Head of caudate nucleus (tissue), 42 donors: Measurements from ENCODE around the gene CEP72.
A peak's percentile ranks its signal among the peaks of the same experiment; 100 is the strongest.

Source experiments
- DNase-seq, 42 donors: peaks; one replicate each; pipeline versions ENCODE4 v3.0.0 to v3.0.0-alpha.2; 2020 to 2021; ENCODE audit warnings: mixed read lengths in 7 of 42
- intact Hi-C: fragments of 100-400 bp; cut with DNase I; formaldehyde crosslinking; loops from one replicate; pipeline ENCODE4 v1.15.0; 2022

The CEP72 gene

GRCh38 chr5:642481-642880 is 30.3 kb downstream of the CEP72 start:
- intact Hi-C loops: no loop called here

GRCh38 chr5:643351-643801 is 31.2 kb downstream of the CEP72 start:
- peak in 2 of 42 donors; percentile 2 to 21 for DNase-seq
- intact Hi-C loops: no loop called here

More at GRCh38 chr5:642481-642880, 30.3 kb downstream of the CEP72 start:
- peak in 1 of 42 donors; percentile 26 for DNase-seq

DNA sequence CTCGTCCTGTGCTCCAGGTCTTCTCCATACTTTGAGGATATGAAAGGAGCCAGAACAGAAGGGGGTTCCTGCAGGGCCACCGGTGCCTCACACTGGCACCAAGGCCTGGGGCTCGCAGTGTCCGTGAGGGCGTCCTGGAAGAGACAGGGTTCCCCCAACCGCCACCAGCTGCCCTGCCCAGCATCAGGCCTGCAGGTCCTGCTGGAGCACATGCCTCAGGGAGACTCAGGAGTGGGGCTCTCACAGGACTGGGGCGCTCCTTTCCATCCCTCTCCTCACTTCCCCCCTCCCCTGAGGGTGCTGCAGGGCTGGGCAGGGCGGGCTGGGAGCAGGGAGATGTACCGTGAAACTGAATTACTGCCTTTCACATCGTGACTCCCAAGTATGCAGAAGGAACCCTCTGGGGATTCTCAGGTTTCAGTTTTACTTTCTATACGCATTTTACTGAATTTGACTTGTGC is 31.7 kb downstream of the CEP72 start:
- peak in 2 of 42 donors; percentile 8 to 24 for DNase-seq
- intact Hi-C loops: no loop called here

GRCh38 chr5:644509-644908 is 32.4 kb downstream of the CEP72 start:
- intact Hi-C loops: no loop called here
- peak in 2 of 42 donors; percentile 8 to 20 for DNase-seq

DNA sequence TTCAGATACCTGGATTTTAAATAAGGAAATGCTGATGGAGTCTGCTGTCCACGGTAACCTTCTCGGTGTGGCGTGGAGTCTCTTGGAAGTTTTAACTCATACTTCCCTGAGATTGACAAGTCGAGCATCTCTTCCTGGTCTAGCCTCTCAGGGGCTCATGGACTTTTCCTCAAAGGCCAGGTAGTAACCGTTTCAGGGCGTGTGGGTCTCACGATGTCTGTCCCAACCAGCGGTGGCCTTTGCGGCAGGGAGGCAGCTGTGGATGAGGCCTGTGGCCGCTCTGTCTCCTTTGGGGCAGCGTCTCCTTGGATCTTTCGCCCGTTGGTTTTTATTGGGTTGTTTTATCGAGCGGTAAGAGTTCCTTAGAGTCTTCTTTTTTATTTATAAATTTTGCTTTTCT is 32.8 kb downstream of the CEP72 start:
- intact Hi-C loops: no loop called here
- DNase-seq: peak in 2 of 42 donors; percentile 3 to 12

DNA sequence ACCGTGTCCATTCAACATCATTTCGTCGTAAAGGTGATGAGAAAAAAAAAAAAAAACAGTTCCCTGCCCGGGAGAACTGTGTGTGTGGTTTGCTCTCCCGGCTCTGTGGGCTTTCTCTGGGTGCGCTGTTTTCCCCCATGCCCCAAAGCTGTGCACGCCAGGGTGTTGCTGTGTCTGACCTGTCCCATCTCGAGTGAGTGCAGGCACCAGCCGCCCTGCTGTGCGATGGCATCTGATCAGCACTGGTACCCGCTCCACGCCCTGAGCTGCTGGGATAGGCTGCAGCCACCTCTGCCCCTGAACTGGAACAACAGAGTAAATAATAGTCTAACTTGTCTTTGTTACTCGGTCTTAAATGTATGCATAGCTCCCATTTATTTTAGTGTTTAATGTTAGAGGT is 33.3 kb downstream of the CEP72 start:
- intact Hi-C loops: no loop called here
- DNase-seq: peak in 2 of 42 donors; percentile 3 to 39

DNA sequence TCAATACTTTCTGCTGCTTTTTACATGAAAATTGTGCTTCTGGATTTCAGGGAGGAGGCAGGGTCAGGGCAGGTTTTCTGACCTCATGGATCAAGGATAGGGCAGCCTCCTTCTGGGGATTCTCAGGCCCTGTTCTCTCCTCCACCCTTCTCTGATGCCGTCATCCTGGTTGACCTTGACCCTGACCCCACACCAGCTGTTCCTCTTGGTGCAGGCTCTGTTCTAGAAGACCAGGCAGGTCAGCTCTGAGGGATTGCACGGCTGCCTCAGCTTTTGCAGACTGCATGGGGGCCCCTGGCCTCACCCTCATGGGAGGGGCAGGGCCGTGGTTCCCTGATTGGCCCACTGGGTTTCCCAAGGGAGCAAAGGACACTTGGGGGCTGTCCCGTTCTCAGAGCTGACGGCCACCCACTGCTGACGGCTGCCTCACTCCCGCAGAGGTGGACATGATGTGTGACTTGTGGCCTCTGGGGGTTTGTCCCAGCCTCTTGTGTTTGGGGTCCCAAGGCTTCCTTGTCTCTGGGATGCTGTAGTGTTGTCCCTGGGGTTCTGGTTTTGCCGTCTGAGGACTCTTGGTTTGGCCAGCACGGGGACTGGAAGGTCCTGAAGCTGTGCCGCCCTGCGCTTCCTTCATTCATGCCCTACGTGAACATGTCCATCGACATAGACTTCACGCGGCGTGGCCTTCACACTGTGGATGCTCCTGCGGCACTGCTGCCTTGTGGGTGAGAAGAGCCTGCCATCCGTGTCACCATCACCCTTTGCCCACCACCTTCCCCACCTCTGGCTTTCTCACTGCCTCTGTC is 34.5 kb downstream of the CEP72 start:
- DNase-seq: peak in 1 of 42 donors; percentile 36
- intact Hi-C loops: no loop called here

- DNase-seq: peak in 4 of 42 donors; percentile 26 to 52 (median 36)
- intact Hi-C loops: no loop called here
Observed at GRCh38 chr5:647311-647710, 35.2 kb downstream of the CEP72 start.

DNA sequence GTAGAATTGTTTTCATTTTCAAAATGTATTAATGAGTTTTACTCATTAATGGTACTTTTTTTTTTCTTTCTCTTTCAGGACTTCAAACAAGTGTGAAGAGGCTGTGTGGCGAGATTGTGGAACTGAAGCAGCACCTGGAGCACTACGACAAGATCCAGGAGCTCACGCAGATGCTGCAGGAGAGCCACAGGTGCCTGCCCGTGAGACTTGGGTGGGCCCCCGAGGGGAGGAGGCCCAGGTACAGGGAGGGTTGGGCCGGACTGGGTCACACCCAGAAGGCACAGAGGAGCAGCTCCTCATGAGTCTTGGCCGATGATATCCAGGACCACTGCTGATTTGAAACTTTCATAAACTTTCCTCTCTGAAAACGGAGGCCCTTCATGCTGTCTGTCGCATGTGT is 35.6 kb downstream of the CEP72 start:
- peak in 1 of 42 donors; percentile 25 for DNase-seq
- intact Hi-C loops: no loop called here

DNA sequence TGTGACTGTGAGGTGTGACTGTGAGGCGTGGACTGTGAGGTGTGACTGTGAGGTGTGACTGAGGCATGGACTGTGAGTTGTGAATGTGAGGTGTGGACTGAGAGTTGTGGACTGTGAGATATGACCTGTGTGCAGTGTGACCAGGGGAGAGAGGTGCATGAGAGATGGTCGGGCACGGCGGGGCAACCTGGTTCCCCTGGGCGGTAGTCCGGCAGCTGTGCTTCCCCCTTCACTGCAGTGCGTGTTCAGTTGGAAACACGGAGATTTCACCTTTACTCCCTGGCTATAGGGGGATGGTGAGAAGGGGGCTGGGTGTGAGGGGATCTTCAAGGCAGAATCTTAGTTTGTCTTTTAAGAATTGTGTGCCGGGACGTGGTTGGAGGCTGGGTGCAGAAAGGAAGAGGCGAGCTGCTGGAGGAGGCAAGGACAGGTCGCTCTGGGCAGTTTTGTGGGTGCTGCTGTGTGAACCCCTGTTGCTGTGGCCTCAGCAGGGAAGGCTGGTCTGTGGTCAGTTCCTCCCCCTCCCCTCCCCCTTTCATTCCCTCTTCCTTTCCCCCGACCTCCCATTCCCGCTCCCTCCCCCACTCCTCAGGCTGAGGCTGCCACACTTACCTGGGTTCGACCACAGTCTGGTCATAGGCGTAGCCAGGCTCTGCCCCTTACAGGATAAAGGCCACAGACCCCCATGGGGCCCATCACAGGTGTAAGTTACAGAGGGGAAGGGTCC is 39.3 kb downstream of the CEP72 start:
- DNase-seq: peak in 1 of 42 donors; percentile 16
- intact Hi-C loops: no loop called here

- peak in 2 of 42 donors; percentile 13 to 39 for DNase-seq
- intact Hi-C loops: no loop called here
Observed at GRCh38 chr5:652023-652515, 39.9 kb downstream of the CEP72 start.

GRCh38 chr5:652773-653350 is 40.7 kb downstream of the CEP72 start:
- DNase-seq: peak in 3 of 42 donors; percentile 9 to 38 (median 25)
- intact Hi-C loops: no loop called here

DNA sequence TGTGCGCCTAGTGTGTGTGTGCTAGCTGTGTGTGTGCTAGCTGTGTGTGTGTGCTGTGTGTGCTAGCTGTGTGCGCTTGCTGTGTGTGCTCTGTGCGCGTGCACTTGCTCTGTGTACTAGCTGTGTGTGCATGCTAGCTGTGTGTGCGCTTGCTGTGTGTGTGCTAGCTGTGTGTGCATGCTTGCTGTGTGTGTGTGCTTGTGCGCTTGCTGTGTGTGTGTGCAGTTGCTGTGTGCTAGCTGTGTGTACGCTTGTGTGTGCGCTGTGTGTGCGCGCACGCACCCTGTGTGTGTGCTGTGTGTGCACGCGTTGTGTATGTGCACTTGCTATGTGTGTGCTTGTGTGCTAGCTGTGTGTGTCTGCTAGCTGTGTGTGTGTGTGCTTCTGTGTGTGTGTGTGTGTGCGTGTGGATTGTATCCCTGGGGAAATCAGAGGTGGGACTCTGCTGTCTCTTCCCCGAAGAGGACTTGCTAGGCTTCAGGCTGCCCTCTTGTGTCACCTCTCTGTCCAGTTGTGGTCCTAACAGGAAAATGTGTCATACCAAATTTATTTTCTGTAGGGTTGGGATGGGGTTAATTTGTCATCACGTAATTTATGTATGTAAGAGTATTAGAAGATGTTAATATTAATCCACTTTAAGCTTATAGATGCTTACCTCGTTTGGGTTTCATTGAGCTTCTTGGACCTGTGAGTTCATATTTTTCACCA is 42.1 kb downstream of the CEP72 start:
- peak in 5 of 42 donors; percentile 17 to 46 (median 25) for DNase-seq
- intact Hi-C loops: no loop called here

- intact Hi-C loops: no loop called here
- peak in 2 of 42 donors; percentile 29 to 44 for DNase-seq
Observed at GRCh38 chr5:655406-655805, 43.3 kb downstream of the CEP72 start.

GRCh38 chr5:657570-657969 is 45.4 kb downstream of the CEP72 start:
- intact Hi-C loops: no loop called here
- DNase-seq: peak in 1 of 42 donors; percentile 42

DNA sequence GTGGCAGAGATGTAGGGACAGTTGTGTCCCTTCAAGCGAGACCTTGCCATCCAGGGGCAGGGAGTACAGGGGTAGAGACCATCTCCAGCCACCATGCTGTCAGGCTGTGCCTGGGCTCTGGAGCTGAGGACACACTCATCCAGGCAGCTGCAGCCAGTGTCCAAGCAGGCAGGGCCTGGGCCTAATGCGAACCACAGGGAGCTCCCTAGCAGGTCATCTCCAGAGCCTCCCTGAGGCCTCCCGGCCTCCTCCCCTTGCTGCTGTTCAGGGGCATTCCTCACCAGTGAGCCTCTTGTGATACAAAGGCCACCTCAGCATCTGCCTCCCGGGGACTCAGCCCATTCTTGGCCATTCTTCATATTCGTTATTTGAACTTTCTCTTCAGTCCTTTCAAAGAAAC is 46.0 kb downstream of the CEP72 start:
- DNase-seq: no peak
- intact Hi-C loops: no loop called here

DNA sequence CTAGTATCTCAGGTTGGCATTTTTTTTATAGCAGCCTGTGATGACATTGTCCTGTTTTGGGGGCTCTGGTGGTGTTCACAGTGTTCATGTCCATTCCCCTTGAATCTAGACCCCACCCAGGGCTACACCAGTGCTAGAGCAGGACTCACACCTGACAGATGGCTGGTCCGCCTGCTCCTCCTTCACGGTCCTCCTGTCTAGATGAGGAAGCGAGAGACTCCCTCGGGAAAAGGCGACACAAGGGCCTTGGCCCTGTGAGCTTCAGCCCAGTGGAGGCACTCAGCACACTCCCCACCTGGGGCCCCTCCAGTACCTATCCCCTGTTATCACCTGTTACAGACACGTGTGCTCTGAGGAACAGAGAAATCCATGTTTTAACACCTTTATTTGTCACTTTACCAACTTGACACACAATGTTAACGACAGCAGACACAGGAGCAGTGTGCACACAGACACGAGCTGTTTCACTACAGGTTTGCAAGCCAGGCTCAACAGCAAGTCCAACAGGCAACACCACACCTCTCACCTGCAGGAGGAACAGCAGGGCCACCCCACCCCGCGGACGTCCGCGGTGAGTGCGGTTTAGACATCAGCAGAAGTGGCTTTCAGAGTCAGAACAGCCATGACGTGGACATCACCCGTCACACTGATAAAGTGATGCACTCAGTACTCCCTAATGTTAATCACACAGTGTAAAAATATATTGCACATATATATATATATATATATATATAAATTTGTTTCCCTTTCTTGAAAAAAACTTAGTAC is 47.5 kb downstream of the CEP72 start:
- intact Hi-C loops: loop anchor here (10.0 kb wide), 1 partner anchor 45 kb away; the partner anchor contains the start of gene CEP72
- no peak for DNase-seq

DNA sequence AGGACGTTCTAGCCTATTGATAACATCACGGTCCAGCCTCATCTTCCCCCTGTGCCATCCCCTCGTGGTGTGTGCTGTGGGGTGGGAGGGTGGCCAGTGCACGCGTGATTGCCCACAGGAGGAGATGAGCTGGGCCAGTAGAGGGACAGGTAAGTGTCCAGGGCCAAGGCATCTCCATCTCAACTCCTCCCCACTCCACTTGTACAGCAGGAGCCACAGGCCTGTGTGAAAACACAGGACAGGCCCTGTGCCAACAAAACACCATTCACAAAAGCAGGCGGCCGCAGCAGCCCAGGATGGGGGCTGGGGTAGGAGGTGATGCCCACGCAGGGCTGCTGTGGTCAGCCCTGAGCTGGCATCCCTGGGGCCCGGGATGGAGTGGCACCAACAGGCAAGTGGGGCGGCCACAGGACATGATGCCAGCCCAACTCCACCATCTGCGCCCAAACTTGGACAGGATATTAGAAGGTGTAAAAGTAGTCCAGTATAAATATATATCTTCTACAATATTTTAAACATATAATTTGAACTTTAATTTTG is 48.4 kb downstream of the CEP72 start:
- DNase-seq: peak in 1 of 42 donors; percentile 3
- intact Hi-C loops: loop anchor here (10.0 kb wide), 1 partner anchor 46 kb away; the partner anchor contains the start of gene CEP72
